Measurements from ENCODE around the gene PHF10.

The PHF10 gene

DNA sequence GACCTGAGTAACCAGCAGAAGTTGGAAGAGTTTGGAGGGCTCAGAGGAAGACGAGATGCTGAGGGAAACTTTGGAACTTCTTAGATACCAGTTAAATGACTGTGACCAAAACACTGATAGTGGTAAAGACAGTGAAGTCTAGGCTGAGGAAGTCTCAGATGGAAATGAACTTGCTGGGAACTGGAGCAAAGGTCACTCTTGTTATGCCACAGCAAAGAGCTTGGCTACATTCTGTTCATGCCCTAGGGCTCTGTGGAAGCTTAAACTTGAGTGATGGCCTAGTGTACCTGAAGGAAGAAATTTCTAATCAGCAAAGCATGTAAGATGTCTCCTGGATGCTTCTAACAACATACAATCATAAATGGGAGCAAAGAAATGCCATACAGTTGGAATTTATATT, 47.2 kb downstream of the PHF10 start:
- DNase-seq (ENCODE audit: low read depth, low spot score) = no peak

DNA sequence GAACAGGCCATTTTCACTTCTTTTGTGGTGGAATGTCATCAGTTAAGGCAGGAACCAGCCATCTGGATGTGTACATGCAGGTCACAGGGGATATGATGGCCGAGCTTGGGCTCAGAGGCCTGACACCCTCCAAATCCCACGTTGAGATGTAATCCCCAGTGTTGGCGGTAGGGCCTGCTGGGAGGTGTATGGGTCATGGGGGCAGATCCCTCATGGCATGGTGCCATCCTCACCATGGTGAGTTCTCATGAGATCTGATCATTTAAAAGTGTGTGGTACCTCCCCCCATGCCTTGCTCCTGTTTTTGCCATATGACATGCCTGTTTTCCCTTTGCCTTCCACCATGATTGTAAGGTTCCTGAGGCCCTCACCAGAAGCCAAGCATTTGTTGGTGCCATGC, 49.3 kb downstream of the PHF10 start:
- no peak for DNase-seq (ENCODE audit: low read depth, low spot score)

DNA sequence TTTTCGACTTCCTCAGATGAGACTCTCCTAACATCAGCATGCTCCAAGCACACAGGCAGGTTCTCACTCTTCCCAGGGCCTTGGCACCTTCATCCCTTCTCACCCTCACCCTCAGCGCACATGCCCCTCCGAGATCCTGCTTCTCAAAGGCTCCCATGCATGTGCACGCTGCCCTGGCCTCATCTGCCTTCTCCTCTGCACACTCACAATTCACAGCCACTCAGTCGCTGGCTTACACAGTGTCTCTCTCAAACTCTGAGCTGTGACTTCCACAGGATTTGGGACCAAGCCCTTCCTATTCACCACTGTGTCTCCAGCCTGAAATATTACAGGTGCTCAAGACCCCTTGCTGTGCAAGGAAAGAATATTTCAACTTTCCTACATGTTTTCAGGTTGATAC, 52.7 kb downstream of the PHF10 start:
- DNase-seq (ENCODE audit: low read depth, low spot score) = no peak

GRCh38 chr6:169669889-169670288, 54.4 kb downstream of the PHF10 start:
- no peak for DNase-seq (ENCODE audit: low read depth, low spot score)

GRCh38 chr6:169669147-169669546, 55.2 kb downstream of the PHF10 start:
- no peak for DNase-seq (ENCODE audit: low read depth, low spot score)

- DNase-seq (ENCODE audit: low read depth, low spot score) = no peak
Observed at GRCh38 chr6:169668203-169668847, 56.0 kb downstream of the PHF10 start.

GRCh38 chr6:169667716-169668115, 56.6 kb downstream of the PHF10 start:
- DNase-seq (ENCODE audit: low read depth, low spot score) = no peak

GRCh38 chr6:169666441-169666840, 57.9 kb downstream of the PHF10 start:
- no peak for DNase-seq (ENCODE audit: low read depth, low spot score)

GRCh38 chr6:169665289-169665688, 59.0 kb downstream of the PHF10 start:
- no peak for DNase-seq (ENCODE audit: low read depth, low spot score)

- DNase-seq (ENCODE audit: low read depth, low spot score) = no peak
Observed at GRCh38 chr6:169664227-169664626, 60.1 kb downstream of the PHF10 start.

DNA sequence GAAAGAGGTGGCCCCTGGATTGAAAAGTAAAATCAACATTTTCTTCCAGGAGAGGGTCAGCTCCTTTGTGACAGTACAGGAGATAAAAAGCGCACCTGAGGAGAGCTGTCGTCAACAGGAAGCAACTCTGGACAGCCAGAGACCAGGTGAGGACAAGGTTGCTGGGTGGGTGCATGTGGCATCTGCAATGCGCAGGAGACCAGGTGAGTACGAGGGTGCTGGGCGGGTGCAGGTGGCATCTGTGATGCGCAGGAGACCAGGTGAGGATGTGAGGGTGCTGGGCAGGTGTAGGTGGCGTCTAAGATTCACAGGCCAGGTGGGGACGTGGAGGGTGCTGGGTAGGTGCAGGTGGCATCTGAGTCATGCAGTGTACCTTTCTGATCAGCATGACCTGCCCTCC, 60.8 kb downstream of the PHF10 start:
- DNase-seq (ENCODE audit: low read depth, low spot score) = no peak

GRCh38 chr6:169661391-169661756, 62.9 kb downstream of the PHF10 start:
- no peak for DNase-seq (ENCODE audit: low read depth, low spot score)

GRCh38 chr6:169660751-169661390, 63.4 kb downstream of the PHF10 start:
- no peak for DNase-seq (ENCODE audit: low read depth, low spot score)

DNA sequence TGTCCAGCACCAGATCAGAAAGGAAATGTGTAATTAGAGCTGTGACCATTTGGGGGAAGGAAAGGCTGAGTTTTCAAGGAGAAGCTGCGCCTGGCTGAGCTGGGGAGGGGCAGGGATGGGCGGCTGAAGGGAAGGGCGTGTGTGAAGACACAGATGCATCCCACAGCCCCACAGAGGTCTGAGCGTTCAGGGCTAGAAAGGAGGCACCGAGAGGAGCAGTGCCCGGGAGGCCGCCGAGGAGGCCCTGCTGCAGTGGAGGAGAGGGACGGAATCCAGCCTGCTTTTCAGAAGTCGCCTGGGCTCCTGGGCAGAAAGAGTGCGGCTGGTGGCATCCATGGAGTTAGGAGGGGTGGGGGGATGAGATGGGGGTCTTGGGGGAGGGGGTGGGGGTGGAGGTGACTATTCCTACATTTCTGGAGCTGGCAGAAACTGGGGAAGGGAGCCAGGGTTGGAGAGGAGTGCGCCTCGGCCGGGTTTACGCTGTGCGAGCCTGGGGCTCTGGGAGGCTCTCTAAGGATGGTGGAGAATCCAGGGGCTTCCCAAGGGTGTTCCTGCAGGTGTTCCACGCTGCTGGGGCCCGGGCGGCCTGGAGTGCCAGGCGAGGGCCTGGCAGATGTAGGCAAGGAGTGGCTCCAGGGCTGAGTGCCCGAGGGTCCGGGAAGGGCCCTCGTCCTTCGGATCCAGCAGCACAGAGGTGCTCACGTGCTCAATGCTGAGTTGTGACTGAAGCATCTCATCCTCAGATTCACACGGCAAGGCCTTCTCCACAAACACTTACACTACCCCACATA, 64.3 kb downstream of the PHF10 start:
- DNase-seq (ENCODE audit: low read depth, low spot score) = no peak

DNA sequence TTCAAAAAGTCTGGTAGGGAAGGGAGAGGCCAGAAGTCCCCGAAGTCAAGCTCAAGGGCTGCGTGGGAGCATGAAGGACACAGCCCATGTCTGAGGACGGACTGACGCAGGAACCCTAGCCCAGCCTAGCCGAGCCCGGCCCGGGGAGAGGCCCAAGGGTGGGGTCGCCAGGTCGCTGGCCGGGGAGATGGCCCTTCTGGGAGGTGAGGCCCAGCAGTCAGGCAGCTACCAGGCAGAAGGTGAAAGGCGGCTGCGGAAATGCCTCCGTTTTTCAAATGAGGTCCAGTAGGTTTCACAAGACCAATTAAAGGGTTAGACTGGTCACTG, 67.1 kb downstream of the PHF10 start:
- no peak for DNase-seq (ENCODE audit: low read depth, low spot score)

DNA sequence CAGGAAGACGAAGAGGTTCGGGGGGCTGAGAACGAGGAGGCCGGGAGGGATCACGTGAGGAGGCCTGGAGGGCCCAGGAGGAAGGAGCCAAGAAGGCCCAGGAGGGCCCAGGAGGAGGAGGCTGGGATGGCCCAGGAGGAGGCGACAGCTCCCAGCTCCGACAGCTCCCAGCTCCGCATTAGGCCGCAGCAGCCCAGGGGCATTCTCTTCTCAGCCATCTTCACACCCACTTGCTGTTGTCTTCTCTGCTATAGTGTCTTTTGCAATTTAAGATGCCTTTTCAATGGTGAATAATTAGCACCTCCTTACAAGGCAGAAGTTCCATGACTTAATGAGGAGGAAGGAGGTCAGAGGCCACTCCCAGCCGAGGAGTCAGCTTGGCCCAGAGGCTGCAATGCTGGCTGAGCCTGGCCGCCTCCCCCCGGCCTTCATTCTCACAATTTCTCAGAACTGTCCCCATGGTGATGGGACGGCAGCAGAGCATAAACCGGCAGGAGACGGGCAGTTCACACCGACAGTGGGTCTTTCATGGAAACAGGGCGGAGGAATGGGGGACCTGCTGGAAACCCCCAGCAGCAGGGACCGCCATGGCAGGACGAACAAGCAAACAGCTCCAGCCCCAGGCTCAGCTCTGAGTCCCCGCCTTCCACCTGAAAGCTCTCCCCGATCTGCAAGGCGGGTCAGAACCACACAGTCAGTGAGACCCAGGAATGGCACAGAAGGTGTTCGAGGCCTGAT, 67.6 kb downstream of the PHF10 start:
- DNase-seq (ENCODE audit: low read depth, low spot score) = no peak

- peak; percentile 48 for DNase-seq (ENCODE audit: low read depth, low spot score)
Observed at GRCh38 chr6:169654598-169655391, 69.5 kb downstream of the PHF10 start.

Measured in brain pericyte (primary cell).